ENCODE measurements around the gene CDK13.

Gene CDK13

DNA sequence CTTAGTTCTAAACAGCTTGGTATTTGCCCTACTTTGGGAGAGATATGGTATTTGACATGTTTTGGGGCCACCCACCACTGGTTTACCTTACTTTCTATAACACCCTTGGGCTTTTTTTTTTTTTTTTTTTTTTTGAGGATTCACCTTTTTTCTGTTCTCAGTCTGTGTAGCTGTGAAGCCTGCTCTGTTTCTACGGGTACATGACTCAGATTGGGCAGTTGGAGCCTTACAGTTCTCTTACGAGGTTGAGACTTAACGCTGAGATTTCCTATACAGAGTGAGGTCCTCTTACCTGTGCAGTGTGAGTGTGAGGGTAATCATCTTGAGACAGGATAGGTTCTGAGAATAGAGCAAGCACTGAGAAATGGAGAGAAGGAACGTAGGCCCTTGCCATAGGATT lies 77.5 kb downstream of the CDK13 start:
- ATAC-seq, result no peak
- TF ChIP-seq ARNTL (CRISPR knock-in tag; IDR thresholded peaks at IDR 0.05; ENCODE audit: borderline replicate concordance, low read depth) (no peak), ZNF8 (CRISPR knock-in tag; IDR thresholded peaks at IDR 0.05) (no peak), CSDC2 (CRISPR knock-in tag; IDR thresholded peaks at IDR 0.05) (no peak), RARB (CRISPR knock-in tag; IDR thresholded peaks at IDR 0.05) (no peak), TOX (CRISPR knock-in tag; IDR thresholded peaks at IDR 0.05; ENCODE audit: borderline replicate concordance) (no peak)

GRCh38 chr7:40033826-40034225 lies 83.8 kb downstream of the CDK13 start:
- TF ChIP-seq PATZ1 (CRISPR knock-in tag; IDR thresholded peaks at IDR 0.05; ENCODE audit: borderline replicate concordance) (no peak), ZFP30 (CRISPR knock-in tag; IDR thresholded peaks at IDR 0.05) (no peak), CSDC2 (CRISPR knock-in tag; IDR thresholded peaks at IDR 0.05) (no peak), CREB5 (CRISPR knock-in tag; IDR thresholded peaks at IDR 0.05; ENCODE audit: low read depth) (no peak), BACH2 (CRISPR knock-in tag; IDR thresholded peaks at IDR 0.05; ENCODE audit: borderline replicate concordance) (no peak), ZNF565 (CRISPR knock-in tag; conservative IDR thresholded peaks at IDR 0.05; ENCODE audit: low read depth) (no peak), POU6F1 (CRISPR knock-in tag; IDR thresholded peaks at IDR 0.05; ENCODE audit: borderline replicate concordance, low read depth) (no peak), ESRRG (CRISPR knock-in tag; IDR thresholded peaks at IDR 0.05) (no peak), ZNF70 (CRISPR knock-in tag; IDR thresholded peaks at IDR 0.05) (no peak), CSRNP3 (CRISPR knock-in tag; IDR thresholded peaks at IDR 0.05) (no peak), TCF4 (CRISPR knock-in tag; IDR thresholded peaks at IDR 0.05; ENCODE audit: borderline replicate concordance) (no peak), ZNF8 (CRISPR knock-in tag; IDR thresholded peaks at IDR 0.05) (no peak), ZC3H10 (CRISPR knock-in tag; IDR thresholded peaks at IDR 0.05) (no peak), ISL1 (CRISPR knock-in tag; IDR thresholded peaks at IDR 0.05) (no peak), SNAI2 (CRISPR knock-in tag; IDR thresholded peaks at IDR 0.05) (no peak)
- ATAC-seq, result no peak; the same call in 2 of the 3 replicates

GRCh38 chr7:40041456-40041855 lies 91.4 kb downstream of the CDK13 start:
- no peak for ATAC-seq
- TF ChIP-seq ZNF70 (CRISPR knock-in tag; IDR thresholded peaks at IDR 0.05) (no peak), ZFP30 (CRISPR knock-in tag; IDR thresholded peaks at IDR 0.05) (no peak), GLIS3 (CRISPR knock-in tag; IDR thresholded peaks at IDR 0.05) (no peak), ZNF8 (CRISPR knock-in tag; IDR thresholded peaks at IDR 0.05) (no peak), PATZ1 (CRISPR knock-in tag; IDR thresholded peaks at IDR 0.05; ENCODE audit: borderline replicate concordance) (no peak), RARB (CRISPR knock-in tag; IDR thresholded peaks at IDR 0.05) (no peak), ZNF565 (CRISPR knock-in tag; conservative IDR thresholded peaks at IDR 0.05; ENCODE audit: low read depth) (no peak), ZFP3 (CRISPR knock-in tag; IDR thresholded peaks at IDR 0.05) (no peak), TOX (CRISPR knock-in tag; IDR thresholded peaks at IDR 0.05; ENCODE audit: borderline replicate concordance) (no peak), PPARA (CRISPR knock-in tag; IDR thresholded peaks at IDR 0.05; ENCODE audit: borderline replicate concordance) (no peak), ESRRG (CRISPR knock-in tag; IDR thresholded peaks at IDR 0.05) (no peak), TSHZ2 (CRISPR knock-in tag; IDR thresholded peaks at IDR 0.05) (no peak), ARNTL (CRISPR knock-in tag; IDR thresholded peaks at IDR 0.05; ENCODE audit: borderline replicate concordance, low read depth) (no peak), CSDC2 (CRISPR knock-in tag; IDR thresholded peaks at IDR 0.05) (no peak)
